ENCODE data around the gene RIMKLB.
"Not testable (repeated sequence)": the region's sequence is repeated elsewhere in the genome, so short reads cannot be mapped to it uniquely, and the experiment has no call there.

The RIMKLB gene

GRCh38 chr12:8687846-8688601 lies 9.8 kb upstream of the RIMKLB start:
- FAIRE-seq, result peak; percentile 80
- DNase-seq (ENCODE audit: insufficient read length, low spot score), result peak; percentile 75

- DNase-seq (ENCODE audit: insufficient read length, low spot score), result no peak
Measured at GRCh38 chr12:8689681-8690080, 8.1 kb upstream of the RIMKLB start.

GRCh38 chr12:8692573-8692972 lies 5.2 kb upstream of the RIMKLB start:
- FAIRE-seq, result no peak
- DNase-seq (ENCODE audit: insufficient read length, low spot score), result no peak

More at GRCh38 chr12:8689681-8690080, 8.1 kb upstream of the RIMKLB start:
- no peak for FAIRE-seq

GRCh38 chr12:8695116-8695515 lies 2.7 kb upstream of the RIMKLB start:
- no peak for FAIRE-seq
- no peak for DNase-seq (ENCODE audit: insufficient read length, low spot score)

DNA sequence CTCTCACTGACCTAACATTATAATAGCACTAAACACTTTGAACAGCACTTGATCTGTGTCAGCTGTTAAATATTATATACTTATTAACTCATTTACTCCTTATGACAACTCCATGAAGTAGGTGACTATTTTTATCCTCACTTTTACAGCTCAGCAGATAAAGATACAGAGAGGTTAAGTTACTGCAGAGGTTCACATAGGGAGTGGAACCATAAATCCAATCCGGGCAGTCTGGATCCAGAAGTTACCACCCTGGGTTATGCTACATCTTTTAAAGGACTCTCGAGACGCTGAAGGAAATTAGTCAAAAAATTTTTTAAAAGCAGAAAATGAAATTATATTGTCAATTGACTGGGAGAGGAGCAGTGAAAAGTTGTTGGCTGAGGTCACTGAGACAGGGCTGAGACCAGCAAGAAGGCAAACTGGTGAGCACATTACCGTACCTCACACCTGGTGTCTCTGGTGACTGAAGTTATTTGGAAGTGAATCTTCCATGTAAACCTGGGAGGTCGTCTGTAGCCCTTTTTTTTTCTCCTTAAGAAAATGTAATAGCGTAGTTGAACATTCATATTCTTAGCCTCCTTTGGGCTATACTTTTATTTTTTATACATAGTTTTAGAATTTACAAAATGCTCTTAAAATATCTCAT lies 1.2 kb upstream of the RIMKLB start:
- DNase-seq (ENCODE audit: insufficient read length, low spot score) (no peak), FAIRE-seq (no peak)

DNA sequence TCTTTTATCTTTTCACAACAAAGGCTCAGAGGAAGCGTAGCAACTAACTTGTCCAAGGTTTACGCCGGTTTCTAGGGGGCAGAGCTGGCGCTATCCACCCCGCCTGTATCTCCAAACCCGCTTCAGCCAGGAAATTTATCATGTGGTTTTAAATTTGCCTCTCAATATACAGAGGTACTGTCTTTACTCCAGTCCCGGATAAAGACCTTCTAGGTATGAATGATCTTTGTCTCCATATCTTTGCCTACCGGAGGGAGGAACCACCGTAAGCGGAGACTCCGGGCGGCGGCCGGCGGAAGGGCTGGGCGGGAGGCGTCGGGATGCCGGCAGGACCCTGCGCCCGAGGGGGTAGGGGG lies 693 bp upstream of the RIMKLB start:
- DNase-seq (ENCODE audit: insufficient read length, low spot score), result peak; percentile 25

GRCh38 chr12:8698132-8698851 lies 501 bp downstream of the RIMKLB start:
- FAIRE-seq (no peak), DNase-seq (ENCODE audit: insufficient read length, low spot score) (peak; percentile 31)

More for the DNA sequence above, 693 bp upstream of the RIMKLB start:
- FAIRE-seq, result no peak

GRCh38 chr12:8698879-8699278 lies 1.1 kb downstream of the RIMKLB start:
- FAIRE-seq (no peak), DNase-seq (ENCODE audit: insufficient read length, low spot score) (no peak)

DNA sequence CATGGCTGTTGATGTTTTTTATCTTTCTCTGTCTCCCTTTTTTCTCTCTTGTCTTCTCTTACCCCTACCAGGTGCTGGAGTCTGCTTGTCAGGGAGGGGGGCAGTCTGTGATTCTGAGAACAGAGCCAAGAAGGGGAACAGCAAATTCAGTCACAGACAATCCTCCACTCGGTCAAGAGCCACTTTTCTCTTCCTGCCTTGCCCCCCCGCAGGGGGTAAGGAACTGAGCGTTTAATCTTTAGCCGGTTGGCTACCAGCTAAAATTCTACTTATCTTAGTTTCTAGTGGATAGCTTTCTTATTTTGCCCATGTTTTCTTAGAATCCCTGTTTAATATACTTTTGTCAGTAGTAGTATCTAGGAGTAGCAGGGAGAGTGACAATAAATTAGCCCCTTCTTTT lies 1.9 kb downstream of the RIMKLB start:
- no peak for DNase-seq (ENCODE audit: insufficient read length, low spot score)
- no peak for FAIRE-seq

- no peak for FAIRE-seq
Measured at GRCh38 chr12:8701046-8701660, 3.4 kb downstream of the RIMKLB start.

DNA sequence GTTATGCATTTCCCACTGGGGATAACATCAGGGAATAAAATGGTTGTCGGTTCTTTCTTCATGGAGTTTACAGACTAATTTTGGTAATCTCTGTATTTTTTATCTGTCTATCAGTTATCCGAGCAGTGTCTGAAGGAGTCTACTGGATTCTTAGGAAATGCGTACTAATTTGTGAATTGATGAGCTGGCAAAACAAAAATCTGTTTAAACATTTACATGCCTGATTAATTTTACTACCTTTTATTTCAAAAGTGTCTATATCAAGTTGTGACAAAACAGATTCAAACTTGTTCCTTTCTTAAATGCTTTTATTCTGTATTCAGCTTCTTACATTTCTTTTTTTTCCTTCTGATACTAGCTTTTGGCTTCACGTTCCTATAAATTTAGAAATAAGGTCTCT lies 4.4 kb downstream of the RIMKLB start:
- no peak for FAIRE-seq
- no peak for DNase-seq (ENCODE audit: insufficient read length, low spot score)

More at GRCh38 chr12:8701046-8701660, 3.4 kb downstream of the RIMKLB start:
- no peak for DNase-seq (ENCODE audit: insufficient read length, low spot score)

- FAIRE-seq, result no peak
- no peak for DNase-seq (ENCODE audit: insufficient read length, low spot score)
Measured at GRCh38 chr12:8709124-8709830, 11.5 kb downstream of the RIMKLB start.

- no peak for FAIRE-seq
Measured at GRCh38 chr12:8712572-8712971, 14.8 kb downstream of the RIMKLB start.

GRCh38 chr12:8722286-8722800 lies 24.6 kb downstream of the RIMKLB start:
- DNase-seq (ENCODE audit: insufficient read length, low spot score) (no peak), FAIRE-seq (no peak)

More at GRCh38 chr12:8712572-8712971, 14.8 kb downstream of the RIMKLB start:
- DNase-seq (ENCODE audit: insufficient read length, low spot score), result no peak

DNA sequence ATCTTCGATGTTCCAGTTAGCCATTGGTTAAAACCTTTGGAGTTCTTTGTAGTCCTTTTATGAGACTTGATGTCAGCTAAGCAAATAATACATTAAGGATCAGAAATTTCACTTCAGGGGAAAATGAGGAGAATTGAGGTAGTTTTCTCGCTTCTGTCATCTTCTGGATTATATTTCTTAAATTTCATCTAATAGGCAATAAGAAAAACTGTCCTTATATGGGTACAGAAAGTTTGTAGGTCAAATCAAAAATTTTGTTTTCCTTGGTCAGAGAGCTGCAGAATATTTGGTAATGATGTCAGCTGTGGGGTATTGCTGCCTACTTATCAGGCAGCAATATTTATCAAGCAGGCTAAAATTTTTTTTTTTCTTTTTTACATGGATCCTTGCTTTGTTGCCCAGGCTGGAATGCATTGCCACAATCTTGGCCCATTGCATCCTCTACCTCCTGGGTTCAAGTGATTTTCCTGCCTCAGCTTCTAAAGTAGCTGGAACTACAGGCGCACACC lies 37.1 kb downstream of the RIMKLB start:
- DNase-seq (ENCODE audit: insufficient read length, low spot score) (no peak), FAIRE-seq (no peak)

GRCh38 chr12:8742501-8742900 lies 44.7 kb downstream of the RIMKLB start:
- FAIRE-seq (no peak), DNase-seq (ENCODE audit: insufficient read length, low spot score) (no peak)

- not testable (repeated sequence) for DNase-seq (ENCODE audit: insufficient read length, low spot score); FAIRE-seq
Measured at GRCh38 chr12:8743121-8743520, 45.3 kb downstream of the RIMKLB start.

DNA sequence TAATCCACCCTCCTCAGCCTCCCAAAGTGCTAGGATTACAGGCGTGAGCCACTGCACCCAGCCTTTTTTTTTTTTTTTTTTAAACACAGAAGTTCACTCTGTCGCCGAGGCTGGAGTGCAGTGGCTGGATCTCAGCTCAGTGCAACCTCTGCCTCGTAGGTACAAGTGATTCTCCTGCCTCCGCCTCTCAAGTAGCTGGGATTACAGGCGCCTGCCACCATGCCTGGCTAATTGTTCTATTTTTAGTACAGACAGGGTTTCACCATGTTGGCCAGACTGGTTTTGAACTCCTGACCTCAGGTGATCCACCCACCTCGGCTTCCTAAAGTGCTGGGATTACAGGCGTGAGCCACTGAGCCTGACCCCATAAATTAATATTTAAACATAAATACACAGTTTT lies 47.8 kb downstream of the RIMKLB start:
- not testable (repeated sequence) for DNase-seq (ENCODE audit: insufficient read length, low spot score); FAIRE-seq

GRCh38 chr12:8746046-8746445 lies 48.3 kb downstream of the RIMKLB start:
- DNase-seq (ENCODE audit: insufficient read length, low spot score), result no peak
- FAIRE-seq, result no peak

- FAIRE-seq; DNase-seq (ENCODE audit: insufficient read length, low spot score): not testable (repeated sequence)
Measured at GRCh38 chr12:8760076-8760475, 62.3 kb downstream of the RIMKLB start.

Measured in HTR-8/SVneo (cell line).